HepG2 (cell line): Measurements from ENCODE around the gene NCKAP1. TPM values are rescaled to one million over a fixed set of nuclear protein-coding genes. Genes with fewer than 3 reads are reported as not detected.
A peak's percentile ranks its signal among the peaks of the same experiment; 100 is the strongest.

Experiments used
- CC2D1A ChIP-seq: sonication (generic); formaldehyde crosslinking; IDR thresholded peaks from 2 replicates; pipeline ENCODE4 v1.8.1; 2023; ENCODE audit warnings: mild to moderate bottlenecking, missing genetic modification reagents
- CEBPG ChIP-seq: IDR thresholded peaks from 2 replicates; pipeline ENCODE4 v1.6.1; 2016
- DRAP1 ChIP-seq: IDR thresholded peaks from 2 replicates; pipeline ENCODE4 v1.6.1; 2016; ENCODE audit warnings: missing genetic modification reagents, missing compliant biosample characterization
- GPN1 ChIP-seq: sonication (generic); formaldehyde crosslinking; IDR thresholded peaks from 2 replicates; pipeline ENCODE4 v1.5.1; 2020; ENCODE audit warnings: missing genetic modification reagents, borderline replicate concordance
- GTF3A ChIP-seq: sonication (generic); formaldehyde crosslinking; conservative IDR thresholded peaks from 2 replicates; pipeline ENCODE4 v1.4.0; 2020; ENCODE audit warnings: mild to moderate bottlenecking, missing genetic modification reagents
- HNF1A ChIP-seq, 2 experiments: sonication (generic) in 1 of 2; formaldehyde crosslinking in 1 of 2; IDR thresholded peaks; 2 replicates each; pipeline versions ENCODE4 v1.4.0 to v1.6.1; 2016 to 2020; ENCODE audit warnings: borderline replicate concordance in 1 of 2, low read depth in 1 of 2, mild to moderate bottlenecking in 1 of 2, missing genetic modification reagents in 1 of 2
- MAFG ChIP-seq: sonication (generic); formaldehyde crosslinking; IDR thresholded peaks from 2 replicates; pipeline ENCODE4 v1.5.1; 2020; ENCODE audit warnings: mild to moderate bottlenecking, missing genetic modification reagents
- MTF1 ChIP-seq: sonication (generic); formaldehyde crosslinking; IDR thresholded peaks from 2 replicates; pipeline ENCODE4 v1.5.0; 2020; ENCODE audit warnings: missing genetic modification reagents
- RBM39 ChIP-seq: fragments of 200-400 bp; formaldehyde crosslinking; IDR thresholded peaks from one replicate; pipeline ENCODE4 v1.6.1; 2018; ENCODE audit warnings: antibody characterized with exemption, mild to moderate bottlenecking, low read depth, low read length; ENCODE audit not compliant: poor library complexity, severe bottlenecking
- REPIN1 ChIP-seq: sonication (generic); formaldehyde crosslinking; IDR thresholded peaks from 2 replicates; pipeline ENCODE4 v1.8.0; 2022; ENCODE audit warnings: missing genetic modification reagents, low read depth, mild to moderate bottlenecking, borderline replicate concordance
- ZBTB21 ChIP-seq: sonication (generic); formaldehyde crosslinking; IDR thresholded peaks from 2 replicates; pipeline ENCODE4 v1.4.0; 2020; ENCODE audit warnings: missing genetic modification reagents
- ZFP41 ChIP-seq: sonication (generic); formaldehyde crosslinking; IDR thresholded peaks from 2 replicates; pipeline ENCODE4 v1.4.0; 2020; ENCODE audit warnings: mild to moderate bottlenecking, missing genetic modification reagents, borderline replicate concordance
- ZNF280B ChIP-seq: sonication (generic); formaldehyde crosslinking; IDR thresholded peaks from 2 replicates; pipeline ENCODE4 v1.5.0; 2020; ENCODE audit warnings: missing genetic modification reagents, mild to moderate bottlenecking, borderline replicate concordance
- ZNF333 ChIP-seq: sonication (generic); formaldehyde crosslinking; IDR thresholded peaks from 2 replicates; pipeline ENCODE4 v1.4.0; 2020; ENCODE audit warnings: mild to moderate bottlenecking, missing genetic modification reagents, borderline replicate concordance
- ZNF597 ChIP-seq: sonication (generic); formaldehyde crosslinking; IDR thresholded peaks from 2 replicates; pipeline ENCODE4 v1.5.0; 2020; ENCODE audit warnings: missing genetic modification reagents
- ZNF605 ChIP-seq: sonication (generic); formaldehyde crosslinking; IDR thresholded peaks from 2 replicates; pipeline ENCODE4 v1.8.0; 2022; ENCODE audit warnings: mild to moderate bottlenecking, missing genetic modification reagents
- ZNF704 ChIP-seq: sonication (generic); formaldehyde crosslinking; IDR thresholded peaks from 2 replicates; pipeline ENCODE4 v1.8.1; 2023; ENCODE audit warnings: mild to moderate bottlenecking, inconsistent platforms, moderate library complexity, missing genetic modification reagents, borderline replicate concordance
- ZNF788 ChIP-seq: sonication (generic); formaldehyde crosslinking; IDR thresholded peaks from 2 replicates; pipeline ENCODE4 v1.5.0; 2020; ENCODE audit warnings: mild to moderate bottlenecking, missing genetic modification reagents, borderline replicate concordance
- ZSCAN21 ChIP-seq: sonication (generic); formaldehyde crosslinking; IDR thresholded peaks from 2 replicates; pipeline ENCODE4 v1.8.0; 2022; ENCODE audit warnings: mild to moderate bottlenecking, missing genetic modification reagents, moderate library complexity, borderline replicate concordance
- polyA plus RNA-seq, 8 experiments: library from polyadenylated mRNA; depleted of rRNA in 3 of 8; stranded (reverse) in 7 of 8; unstranded in 1 of 8; fragments of >200 nt; fragmentation: Illumina TruSeq in 4 of 8; extraction: Trizol in 4 of 8; gene quantifications; 2 replicates each; pipeline versions ENCODE4 v1.2.1 to v1.2.3, GENCODE V29; 2011 to 2016; ENCODE audit warnings: low read depth in 4 of 8, missing spikeins in 1 of 8, mixed read lengths in 1 of 8; ENCODE audit not compliant: insufficient read depth in 1 of 8
- total RNA-seq, 5 experiments: library from RNA; depleted of rRNA; stranded (reverse); fragments of >200 nt; fragmentation: Illumina TruSeq; extraction: Trizol; gene quantifications; 2 replicates each; pipeline ENCODE4 v1.2.3, GENCODE V29; 2016; ENCODE audit warnings: low read depth in 1 of 5

NCKAP1 gene
- total and polyA plus RNA-seq, 2 of the 13 experiments (the other 11 are each of a cell fraction or from before 2014, with no cell fraction given): 72.1 to 96.3 TPM

- TF ChIP-seq RBM39: no peak
- no peak for TF ChIP-seq ZNF605 (CRISPR knock-in tag)
- TF ChIP-seq CEBPG: peak; percentile 88
- no peak for TF ChIP-seq ZNF280B (CRISPR knock-in tag)
- no peak for TF ChIP-seq ZNF333 (CRISPR knock-in tag)
- peak; percentile 92 for TF ChIP-seq HNF1A (IDR thresholded peaks at IDR 0.05; ENCODE audit: low read depth)
- TF ChIP-seq HNF1A (CRISPR knock-in tag; IDR thresholded peaks at IDR 0.05; ENCODE audit: borderline replicate concordance): peak; percentile 89
- TF ChIP-seq GTF3A (CRISPR knock-in tag): no peak
- TF ChIP-seq ZBTB21 (CRISPR knock-in tag): no peak
- TF ChIP-seq REPIN1 (CRISPR knock-in tag): peak; percentile 23; the same call in 1 of the 2 replicates
- no peak for TF ChIP-seq ZNF788 (CRISPR knock-in tag)
- TF ChIP-seq DRAP1 (CRISPR knock-in tag): 0 out of 2 replicates have a peak, but pooled peaks have one; percentile 11
- no peak for TF ChIP-seq ZNF704 (CRISPR knock-in tag)
- no peak for TF ChIP-seq MAFG (CRISPR knock-in tag)
- no peak for TF ChIP-seq GPN1
- no peak for TF ChIP-seq ZNF597 (CRISPR knock-in tag)
- TF ChIP-seq ZFP41: no peak
- no peak for TF ChIP-seq CC2D1A
- no peak for TF ChIP-seq MTF1
- no peak for TF ChIP-seq ZSCAN21 (CRISPR knock-in tag)
Observed at GRCh38 chr2:182890773-182891378, 147.4 kb downstream of the NCKAP1 start (continued).
